OCI-M1 (cell line): ENCODE data around the gene TRAK1.

Experiments used
- DNase-seq: peaks from one replicate; lab custom pipeline; 2025; lab: John Stamatoyannopoulos, UW

Gene TRAK1

GRCh38 chr3:42151596-42152168 is 60.5 kb downstream of the TRAK1 start:
- DNase-seq, result no peak

GRCh38 chr3:42152193-42152592 is 61.0 kb downstream of the TRAK1 start:
- no peak for DNase-seq

GRCh38 chr3:42153039-42153438 is 61.9 kb downstream of the TRAK1 start:
- no peak for DNase-seq

- no peak for DNase-seq
Measured at GRCh38 chr3:42157540-42158538, 66.7 kb downstream of the TRAK1 start.

GRCh38 chr3:42159147-42159546 is 68.0 kb downstream of the TRAK1 start:
- DNase-seq, result no peak

- DNase-seq, result no peak
Measured at GRCh38 chr3:42159706-42160472, 68.7 kb downstream of the TRAK1 start.

GRCh38 chr3:42161050-42161935 is 70.1 kb downstream of the TRAK1 start:
- no peak for DNase-seq

- no peak for DNase-seq
Measured at GRCh38 chr3:42162462-42162861, 71.3 kb downstream of the TRAK1 start.

- no peak for DNase-seq
Measured at GRCh38 chr3:42163622-42164244, 72.6 kb downstream of the TRAK1 start.

- peak; percentile 25 for DNase-seq
Measured at GRCh38 chr3:42164656-42165055, 73.5 kb downstream of the TRAK1 start.

GRCh38 chr3:42165211-42165610 is 74.1 kb downstream of the TRAK1 start:
- DNase-seq, result no peak

- DNase-seq, result no peak
Measured at GRCh38 chr3:42166214-42166613, 75.1 kb downstream of the TRAK1 start.

GRCh38 chr3:42166662-42167300 is 75.6 kb downstream of the TRAK1 start:
- no peak for DNase-seq

- no peak for DNase-seq
Measured at GRCh38 chr3:42169579-42170120, 78.5 kb downstream of the TRAK1 start.

- DNase-seq, result no peak
Measured at GRCh38 chr3:42172047-42172654, 81.0 kb downstream of the TRAK1 start.

- no peak for DNase-seq
Measured at GRCh38 chr3:42173307-42173706, 82.2 kb downstream of the TRAK1 start.

- no peak for DNase-seq
Measured at GRCh38 chr3:42174679-42175385, 83.7 kb downstream of the TRAK1 start.

GRCh38 chr3:42175386-42176240 is 84.5 kb downstream of the TRAK1 start:
- DNase-seq, result no peak
